T-helper 2 cell (primary cell): ENCODE data around the gene CRISPLD2.

ENCODE experiments used
- DNase-seq, 5 experiments: peaks; one replicate each; pipeline versions ENCODE4 v3.0.0 to v3.0.0-alpha.2; 2012 to 2022
- total RNA-seq, 2 donors: gene quantifications; one replicate each; lab custom pipeline; 2026; lab: John Stamatoyannopoulos, UW

The CRISPLD2 gene, protein sequence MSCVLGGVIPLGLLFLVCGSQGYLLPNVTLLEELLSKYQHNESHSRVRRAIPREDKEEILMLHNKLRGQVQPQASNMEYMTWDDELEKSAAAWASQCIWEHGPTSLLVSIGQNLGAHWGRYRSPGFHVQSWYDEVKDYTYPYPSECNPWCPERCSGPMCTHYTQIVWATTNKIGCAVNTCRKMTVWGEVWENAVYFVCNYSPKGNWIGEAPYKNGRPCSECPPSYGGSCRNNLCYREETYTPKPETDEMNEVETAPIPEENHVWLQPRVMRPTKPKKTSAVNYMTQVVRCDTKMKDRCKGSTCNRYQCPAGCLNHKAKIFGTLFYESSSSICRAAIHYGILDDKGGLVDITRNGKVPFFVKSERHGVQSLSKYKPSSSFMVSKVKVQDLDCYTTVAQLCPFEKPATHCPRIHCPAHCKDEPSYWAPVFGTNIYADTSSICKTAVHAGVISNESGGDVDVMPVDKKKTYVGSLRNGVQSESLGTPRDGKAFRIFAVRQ
- 2.4 to 8.4 reads per million in 2 donors for total RNA-seq

DNA sequence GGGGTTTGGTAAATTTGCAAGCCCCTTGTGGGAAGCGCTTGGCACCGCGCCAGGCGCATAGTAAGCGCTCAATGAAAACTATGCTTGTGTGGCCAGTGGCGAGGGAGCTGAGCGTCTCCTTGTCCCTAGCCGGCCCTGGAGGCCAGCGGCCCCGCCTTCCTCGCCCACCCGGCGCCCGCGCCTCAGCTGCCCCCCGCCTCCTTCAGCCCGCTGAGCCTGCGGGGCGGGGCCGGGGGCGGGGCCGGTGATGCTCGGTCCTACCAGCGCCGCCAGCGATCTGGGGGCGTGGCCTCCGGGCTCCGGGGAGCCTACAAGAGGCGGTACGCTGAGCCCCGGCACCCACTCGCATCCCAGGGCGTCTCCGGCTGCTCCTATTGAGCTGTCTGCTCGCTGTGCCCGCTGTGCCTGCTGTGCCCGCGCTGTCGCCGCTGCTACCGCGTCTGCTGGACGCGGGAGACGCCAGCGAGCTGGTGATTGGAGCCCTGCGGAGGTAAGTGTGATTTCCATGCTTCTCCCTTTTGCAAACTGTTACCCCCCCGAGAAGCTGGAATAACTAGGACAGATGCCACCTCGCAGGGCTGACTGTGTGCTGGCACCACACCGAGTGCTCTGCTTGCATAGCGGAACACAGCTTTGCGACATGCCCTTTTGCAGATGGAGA lies at the start of gene CRISPLD2:
Gene CRISPLD2 (plus strand): TSS at position 342 of the 661 bp plus-strand sequence. CDS start 18,511 bp downstream, outside the sequence.
- peak; percentile 45 to 82 (median 78) for DNase-seq

DNA sequence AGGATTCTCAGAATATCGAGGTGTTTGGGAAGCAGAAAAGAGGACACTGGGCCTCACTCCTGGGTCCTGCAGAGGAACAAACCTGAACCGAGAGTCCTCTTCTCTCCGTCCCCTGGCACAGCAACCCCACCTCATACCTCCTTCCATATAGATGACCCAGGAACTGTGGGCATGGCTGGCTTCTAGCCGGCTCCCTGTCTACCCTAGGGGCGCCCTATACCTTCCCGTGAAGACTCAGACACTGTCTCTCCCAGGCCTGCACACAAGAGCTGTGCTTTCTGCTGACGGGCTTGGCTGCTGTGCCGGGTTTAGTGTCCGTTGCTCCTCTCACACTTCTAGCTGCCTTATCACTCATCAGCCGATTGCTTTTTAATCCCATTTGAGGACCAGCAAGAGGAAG lies 46.5 kb upstream of the CRISPLD2 start:
- no peak for DNase-seq

DNA sequence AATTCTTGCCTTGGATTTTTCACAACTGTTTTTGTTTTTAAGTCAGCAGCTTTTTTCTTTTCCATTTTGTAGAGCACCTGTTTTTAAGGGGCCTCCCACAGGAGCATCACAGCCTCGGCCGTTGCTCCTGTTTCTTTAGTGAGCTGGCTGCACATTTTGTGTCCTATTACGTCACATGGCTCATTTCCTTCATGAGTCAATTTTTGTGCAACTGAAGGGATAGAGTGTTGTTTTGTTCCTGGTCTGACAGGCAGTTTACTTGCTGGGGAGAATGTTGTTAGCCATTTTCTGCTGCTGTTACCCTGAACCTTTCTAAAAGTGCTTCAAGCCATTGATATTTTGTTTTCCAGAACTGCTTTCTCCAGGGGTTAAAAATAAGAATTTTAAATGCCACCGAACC lies 45.0 kb upstream of the CRISPLD2 start:
- DNase-seq = no peak

DNA sequence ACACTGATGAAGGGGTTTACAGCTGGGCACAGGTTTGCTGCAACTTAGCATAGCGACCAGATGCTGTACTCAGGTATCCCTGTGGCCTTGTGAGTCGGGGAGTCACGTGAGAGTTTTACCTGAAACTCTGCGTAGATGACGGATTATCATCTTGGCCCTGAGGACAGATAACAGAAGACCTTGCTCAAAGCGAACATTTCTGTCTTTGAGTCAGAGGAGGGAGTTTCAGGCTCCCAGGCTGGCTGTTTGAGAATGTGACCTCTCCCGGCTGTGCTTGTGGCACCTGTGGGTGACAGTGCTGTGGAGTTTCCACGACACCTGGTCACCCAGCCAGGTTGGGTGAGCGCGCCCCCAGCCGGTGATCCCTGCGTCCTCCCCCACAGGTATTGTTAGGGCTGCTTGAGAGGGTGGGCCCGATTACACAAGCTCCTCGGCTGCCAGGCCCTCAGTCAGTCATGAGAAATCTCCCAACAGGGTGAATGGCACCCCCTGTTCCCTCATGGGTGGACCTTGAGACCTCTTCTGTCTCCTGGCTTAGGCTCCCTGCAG lies 44.4 kb upstream of the CRISPLD2 start:
- DNase-seq = no peak

DNA sequence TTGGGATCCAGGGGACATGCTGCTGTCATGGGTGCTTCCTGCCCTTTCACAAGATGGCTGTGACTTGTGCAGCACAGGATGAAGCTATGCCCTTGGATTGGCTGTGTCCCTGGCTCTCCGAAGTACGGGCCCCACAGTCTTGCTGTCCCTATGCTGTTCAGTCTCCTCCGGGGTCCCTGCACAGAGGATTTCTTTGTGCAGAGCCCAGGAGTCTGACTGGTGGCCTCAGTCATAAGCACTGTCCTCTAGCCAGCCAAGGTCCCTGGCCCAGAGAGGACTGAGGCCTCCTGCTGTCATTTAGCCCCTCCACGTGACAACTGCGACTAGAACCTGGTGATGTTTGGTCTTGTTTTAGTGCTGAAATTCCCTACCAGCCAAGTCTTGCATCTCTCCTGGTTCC lies 42.4 kb upstream of the CRISPLD2 start:
- DNase-seq = no peak

DNA sequence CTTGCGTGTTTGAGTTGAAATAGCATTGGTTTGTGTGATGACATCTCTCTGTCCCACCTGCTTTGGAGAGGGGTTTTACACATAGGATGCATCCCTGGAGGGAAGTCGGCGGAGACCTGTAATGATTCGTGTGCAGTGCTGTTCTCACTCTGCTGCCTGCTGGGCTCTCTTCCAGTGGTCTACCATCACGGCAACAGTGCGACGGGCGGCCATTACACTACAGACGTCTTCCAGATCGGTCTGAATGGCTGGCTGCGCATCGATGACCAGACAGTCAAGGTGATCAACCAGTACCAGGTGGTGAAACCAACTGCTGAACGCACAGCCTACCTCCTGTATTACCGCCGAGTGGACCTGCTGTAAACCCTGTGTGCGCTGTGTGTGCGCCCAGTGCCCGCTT lies 41.1 kb upstream of the CRISPLD2 start:
- DNase-seq = no peak

DNA sequence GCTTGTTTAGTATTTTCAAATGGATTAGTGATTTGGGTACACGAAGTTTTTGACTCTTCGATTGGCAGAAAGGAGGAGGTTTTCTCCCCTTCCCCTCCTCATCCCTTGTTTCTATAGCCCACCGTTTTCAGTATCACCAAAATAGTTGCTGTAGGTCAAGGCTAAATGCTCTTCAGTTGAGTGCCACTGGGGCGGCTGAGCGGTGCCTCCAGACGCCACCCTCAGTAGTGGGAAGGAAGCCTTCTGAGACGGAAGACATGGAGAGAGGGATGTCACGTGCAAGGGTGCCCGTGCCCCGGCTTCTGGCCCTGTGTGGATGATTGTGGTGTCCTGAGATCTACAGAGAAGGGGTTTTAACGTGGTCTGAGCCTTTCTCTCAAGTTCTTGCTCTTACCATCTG lies 39.7 kb upstream of the CRISPLD2 start:
- DNase-seq = no peak

DNA sequence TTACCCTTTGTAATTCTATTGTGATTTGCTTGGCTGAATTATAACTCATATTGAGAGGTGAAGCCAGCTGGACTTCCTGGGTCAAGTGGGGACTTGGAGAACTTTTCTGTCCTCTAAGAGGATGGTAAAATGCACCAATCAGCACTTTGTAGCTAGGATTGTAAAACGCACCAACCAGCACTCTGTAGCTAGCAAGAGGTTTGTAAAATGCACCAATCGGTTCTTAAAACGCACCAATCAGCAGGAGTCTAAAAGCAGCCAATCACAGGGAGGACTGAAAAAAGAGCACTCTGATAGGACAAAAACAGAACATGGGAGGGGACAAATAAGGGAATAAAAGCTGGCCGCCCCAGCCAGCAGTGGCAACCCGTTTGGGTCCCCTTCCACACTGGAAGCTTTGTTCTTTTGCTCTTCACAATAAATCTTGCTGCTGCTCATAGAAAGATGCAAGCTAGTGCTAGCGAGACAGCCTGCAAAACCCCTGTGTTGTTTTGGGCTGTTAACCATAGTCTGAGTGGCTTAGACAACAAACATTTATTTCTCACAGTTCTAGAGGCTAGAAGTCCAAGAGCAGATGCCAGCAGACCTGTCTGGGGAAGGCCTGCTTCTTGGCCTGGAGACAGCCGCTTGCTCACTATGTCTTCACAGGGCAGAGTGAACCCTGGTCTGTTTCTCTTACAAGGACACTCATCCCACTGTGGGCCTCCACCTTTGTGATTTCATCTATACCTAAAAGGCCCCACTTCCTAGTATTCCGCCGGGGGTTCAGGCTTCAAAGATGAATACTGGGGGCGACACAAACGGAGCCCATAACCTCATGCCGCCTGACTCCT lies 39.0 kb upstream of the CRISPLD2 start:
- DNase-seq = no peak

DNA sequence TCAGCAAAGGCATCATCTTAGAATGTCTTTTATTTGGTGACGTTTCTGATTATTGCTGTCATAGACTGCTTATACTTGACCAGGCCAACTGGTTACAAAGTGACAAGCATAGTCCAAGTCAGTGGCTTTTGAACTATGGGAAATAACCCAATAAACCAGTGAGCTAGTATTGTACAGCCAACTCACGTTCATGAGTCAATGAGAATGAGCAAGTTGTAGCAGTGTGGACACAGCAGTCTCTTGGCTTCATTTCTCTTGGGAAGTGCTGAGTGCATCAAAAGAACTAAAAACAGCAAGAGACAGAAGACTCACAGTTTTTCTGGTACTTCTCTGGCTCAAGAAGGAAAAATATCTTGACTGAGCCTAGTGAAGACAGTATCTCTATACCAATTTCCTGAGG lies 36.9 kb upstream of the CRISPLD2 start:
- no peak for DNase-seq

DNA sequence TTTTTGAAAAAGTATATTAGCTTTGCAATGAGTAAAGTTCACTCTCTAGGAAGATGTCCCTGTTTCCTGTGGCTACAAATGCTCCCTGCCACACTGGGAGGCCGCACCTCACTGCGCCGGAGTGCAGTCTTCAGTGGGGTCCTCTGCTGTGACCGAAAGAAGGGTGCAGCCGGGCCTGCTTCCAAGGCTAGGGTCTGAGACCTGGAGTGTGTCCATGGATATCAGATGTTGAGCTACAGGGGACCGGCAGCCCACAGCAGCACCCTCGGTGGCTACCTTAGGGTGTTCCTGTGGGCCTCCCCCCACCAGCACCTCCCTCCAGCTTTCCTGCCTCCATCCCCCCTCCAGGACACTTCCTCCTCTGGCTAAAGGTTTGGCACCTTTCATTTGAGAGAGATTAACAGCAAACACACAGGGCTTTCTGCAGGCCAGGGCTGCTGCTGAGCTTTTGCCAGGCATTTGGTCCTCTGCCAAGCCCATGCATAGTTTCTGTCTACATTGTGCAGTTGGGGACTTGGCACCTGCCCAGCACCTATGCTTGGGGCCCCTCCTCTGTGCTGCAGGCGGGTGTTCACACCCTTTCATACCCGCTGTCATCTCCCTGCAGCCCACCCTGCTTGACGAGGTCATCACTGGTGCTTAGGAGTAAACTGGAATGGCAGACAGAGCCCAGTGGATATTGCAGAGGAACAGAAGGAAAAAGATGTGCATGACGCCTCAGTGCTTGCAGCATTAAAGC lies 33.8 kb upstream of the CRISPLD2 start:
- DNase-seq = no peak

DNA sequence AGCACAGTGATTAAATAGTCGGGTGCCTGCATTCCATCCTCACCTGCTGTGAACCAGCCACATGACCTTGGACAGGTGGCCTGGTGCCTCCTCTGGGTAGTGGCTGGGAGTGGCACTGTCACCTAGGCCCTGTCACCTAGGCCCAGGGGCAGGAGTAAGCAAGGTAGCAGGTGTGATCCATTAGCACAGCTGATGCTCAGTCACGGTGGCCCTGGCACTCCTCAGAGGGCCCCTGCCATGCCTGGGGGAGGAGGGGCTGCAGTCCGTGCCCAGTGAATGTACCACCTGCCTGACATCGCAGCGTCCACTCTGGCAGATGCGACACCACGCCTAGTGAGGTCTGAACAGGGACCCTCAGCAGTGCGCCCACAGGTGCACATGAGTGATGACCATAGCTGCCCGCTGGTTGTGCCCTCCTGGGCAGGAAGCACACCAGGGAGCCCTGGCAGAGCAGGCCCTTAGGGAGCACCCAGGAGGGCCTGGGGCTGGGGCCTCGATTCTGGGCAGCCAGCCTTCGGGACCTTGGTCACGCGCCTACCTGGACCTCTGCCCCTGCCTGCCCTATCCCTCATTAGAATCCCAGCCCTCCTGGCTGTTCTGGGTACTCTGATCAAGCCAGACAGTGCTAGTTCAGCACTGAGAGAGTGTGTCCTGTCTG lies 33.1 kb upstream of the CRISPLD2 start:
- no peak for DNase-seq

DNA sequence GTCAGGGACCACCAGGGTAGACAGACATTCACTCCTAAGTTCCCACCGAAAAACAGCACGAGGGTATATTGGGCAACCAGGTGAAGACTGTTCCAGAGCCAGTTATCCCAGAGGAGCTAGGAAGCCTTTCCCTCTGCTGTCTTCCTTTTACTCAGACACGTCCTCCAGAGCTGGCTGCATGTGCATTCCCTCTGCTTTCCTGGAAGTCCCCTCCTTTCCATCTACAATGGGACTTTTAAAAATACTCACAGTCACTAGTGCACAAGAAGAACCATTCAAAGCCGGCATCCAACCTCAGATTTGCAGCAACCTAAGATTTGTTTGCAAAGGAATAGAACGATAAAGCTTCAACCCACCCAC lies 32.5 kb upstream of the CRISPLD2 start:
- no peak for DNase-seq

DNA sequence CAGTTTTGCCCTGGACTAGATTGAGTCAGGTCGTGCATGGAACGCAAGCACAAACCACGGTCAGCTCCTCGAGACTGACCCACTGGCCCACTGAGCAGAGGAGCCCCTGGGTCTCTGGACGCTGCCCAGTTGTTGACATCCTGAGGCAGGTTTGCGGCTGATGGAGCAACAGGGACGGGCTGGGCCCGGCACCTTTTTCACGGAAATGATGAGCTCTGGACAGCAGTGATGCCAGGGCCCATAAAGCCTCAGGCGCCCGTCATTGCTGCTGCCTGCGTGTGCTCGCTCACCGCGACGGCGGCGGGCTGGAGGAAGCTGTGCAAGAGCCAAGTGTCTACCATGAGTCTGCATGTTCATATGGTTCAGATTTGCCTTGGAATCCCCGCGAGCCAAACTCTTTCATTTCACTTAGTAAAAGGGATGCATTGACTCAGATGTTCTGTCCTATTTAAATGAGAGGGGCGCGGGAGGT lies 30.8 kb upstream of the CRISPLD2 start:
- DNase-seq = no peak

DNA sequence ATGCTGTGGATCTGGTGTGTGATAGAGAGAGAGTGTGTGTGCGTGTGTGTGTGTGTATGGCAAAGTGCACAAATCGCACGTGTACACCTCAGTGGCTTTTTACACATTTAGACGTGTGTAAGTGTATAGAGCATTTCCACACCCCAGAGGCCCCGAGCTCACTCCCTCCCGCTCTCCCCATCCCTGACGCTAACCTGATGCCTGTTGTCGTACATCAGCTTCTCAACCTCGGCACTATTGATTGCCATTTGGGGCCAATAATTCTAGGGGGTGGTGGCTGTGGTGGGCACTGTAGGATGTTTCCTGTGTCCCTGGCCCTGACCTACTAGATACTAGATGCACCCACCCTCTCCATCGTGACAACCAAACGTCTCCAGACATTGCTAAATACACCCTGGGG lies 30.4 kb upstream of the CRISPLD2 start:
- DNase-seq = no peak

DNA sequence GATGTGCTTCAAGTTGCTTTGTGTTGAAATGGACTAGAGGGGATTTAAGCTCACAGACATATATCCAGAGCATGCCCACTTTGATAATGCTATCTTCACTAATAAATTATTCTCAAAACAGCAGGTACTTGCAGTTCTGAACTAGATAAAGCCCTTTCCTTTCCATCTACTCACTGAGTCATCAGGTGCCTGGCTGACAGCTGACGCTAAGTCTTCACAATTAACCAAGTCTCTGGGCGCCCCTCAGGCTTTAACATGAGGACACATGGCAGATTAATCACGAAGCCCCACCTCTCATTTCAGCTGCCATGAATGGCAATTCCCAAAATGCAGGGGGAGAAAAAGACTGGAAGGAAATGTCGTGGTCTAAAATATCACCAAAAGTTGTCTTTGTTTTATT lies 29.5 kb upstream of the CRISPLD2 start:
- DNase-seq = no peak

DNA sequence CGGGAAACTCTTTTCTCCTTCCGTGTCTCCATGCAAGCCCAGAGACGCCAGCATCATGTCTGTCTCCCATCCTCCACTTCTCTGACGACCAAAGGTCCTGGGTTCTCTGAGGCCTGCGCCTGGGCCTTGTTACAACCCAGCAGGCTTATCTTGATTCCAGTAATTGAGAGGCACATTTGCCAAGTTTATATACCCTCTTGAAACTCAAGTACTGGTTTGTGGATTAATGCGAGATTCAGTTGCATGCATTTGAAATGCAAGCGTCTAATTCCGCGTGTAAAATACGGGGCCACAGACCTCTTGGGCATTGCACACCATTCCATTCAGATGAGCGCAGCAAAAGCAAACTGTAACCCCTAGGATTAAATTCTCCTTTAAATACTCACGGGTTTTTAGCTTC lies 28.7 kb upstream of the CRISPLD2 start:
- DNase-seq = no peak

DNA sequence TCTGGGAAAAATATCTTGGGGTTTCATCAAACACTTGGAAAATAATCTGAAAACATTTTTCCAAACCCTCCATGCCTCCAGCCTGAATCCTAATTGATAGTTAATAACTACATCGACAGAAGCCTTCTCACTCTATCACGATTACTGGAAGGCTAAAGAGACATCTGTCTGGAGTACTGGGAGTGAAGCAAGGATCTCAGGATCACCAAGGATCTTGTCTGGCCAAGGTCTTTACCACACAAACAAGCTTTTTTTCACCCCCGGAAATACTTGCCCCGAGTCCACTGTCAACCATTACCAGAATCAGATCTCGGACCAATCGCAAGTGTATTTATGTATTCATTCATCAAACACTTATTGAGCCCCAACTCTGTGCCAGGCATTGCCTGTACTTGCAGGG lies 28.3 kb upstream of the CRISPLD2 start:
- DNase-seq = no peak

DNA sequence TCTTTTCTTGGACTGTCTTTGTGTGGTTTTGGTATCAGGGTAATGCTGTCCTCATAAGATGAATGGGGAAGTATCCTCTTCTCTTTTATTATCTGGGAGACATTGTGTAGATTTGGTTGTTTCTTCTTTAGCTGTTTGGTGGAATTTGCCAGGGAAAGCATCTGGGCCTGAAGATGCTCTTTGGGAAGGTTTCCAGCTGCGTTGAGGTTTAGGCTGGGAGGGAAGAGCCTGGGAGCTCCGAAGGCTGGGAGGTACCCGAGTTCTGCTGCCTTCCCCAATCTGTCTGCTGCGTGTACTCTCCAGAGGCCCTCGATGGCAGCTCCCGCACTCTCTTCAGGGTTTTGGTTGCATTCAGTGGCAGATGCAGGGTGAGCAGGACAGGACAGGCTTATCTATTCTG lies 25.6 kb upstream of the CRISPLD2 start:
- no peak for DNase-seq

DNA sequence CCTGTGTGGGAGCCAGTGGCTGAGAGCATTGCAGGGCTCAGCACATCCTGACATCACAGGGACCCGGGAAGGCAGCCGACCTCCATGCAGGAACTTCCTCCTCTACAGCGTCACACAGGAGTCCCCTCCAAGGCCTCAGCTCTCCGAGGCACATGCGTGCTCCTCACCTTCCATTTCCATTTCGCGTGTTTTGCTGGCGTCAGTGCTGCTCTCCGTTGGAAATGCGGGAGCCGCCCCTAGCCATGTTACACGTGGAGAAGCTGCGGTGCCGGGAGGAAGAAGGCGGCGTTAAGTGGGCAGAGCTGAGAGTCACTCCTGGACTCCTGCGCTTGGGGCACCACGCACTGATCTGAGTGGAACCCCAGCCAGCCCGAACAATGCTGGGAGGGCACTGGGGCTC lies 25.2 kb upstream of the CRISPLD2 start:
- no peak for DNase-seq

DNA sequence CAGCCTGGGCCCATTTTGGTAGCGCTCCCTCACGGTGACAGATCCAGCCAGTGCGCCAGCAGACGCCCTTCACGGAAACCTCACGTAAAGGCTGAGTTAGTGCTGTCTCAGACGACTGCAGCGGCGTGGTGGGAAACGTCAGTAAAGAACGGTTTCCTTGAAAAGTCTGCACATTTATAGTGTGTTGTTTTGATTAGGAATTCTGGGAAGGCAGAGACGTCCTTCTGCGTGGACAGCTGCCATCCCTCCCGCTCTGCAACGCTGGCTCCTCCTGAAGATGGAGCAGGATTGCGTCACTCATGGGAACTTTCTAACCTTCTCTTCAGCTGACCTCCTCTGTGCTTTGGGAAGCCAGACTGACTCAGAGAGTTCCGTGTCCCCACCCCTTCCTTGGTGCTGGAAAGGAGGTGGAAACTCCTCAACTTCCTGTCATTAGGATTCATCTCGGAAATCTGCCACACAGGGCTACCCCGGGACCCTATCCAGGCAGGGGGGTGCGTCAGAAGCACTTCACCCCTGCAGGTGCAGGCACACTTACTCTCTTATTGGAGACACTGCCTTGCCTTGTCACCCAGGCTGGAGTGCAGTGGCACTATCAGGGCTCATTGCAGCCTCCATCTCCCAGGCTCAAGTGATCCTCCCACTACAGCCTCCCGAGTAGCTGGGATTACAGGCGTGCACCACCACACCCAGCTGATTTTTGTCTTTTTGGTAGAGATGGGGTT lies 24.3 kb upstream of the CRISPLD2 start:
- no peak for DNase-seq
